EH (cell line): ENCODE measurements around the gene CYP4F2.
"Not testable (repeated sequence)": the region's sequence is repeated elsewhere in the genome, so short reads cannot be mapped to it uniquely, and the experiment has no call there.

Experiments
- DNase-seq: peaks from one replicate; pipeline ENCODE4 v3.0.0-alpha.2; 2015; ENCODE audit warnings: low read depth

CYP4F2 gene

GRCh38 chr19:15846923-15847322 lies 51.0 kb downstream of the CYP4F2 start:
- no peak for DNase-seq

- not testable (repeated sequence) for DNase-seq
Measured at GRCh38 chr19:15843894-15844222, 54.0 kb downstream of the CYP4F2 start.

- no peak for DNase-seq
Measured at GRCh38 chr19:15843203-15843893, 54.5 kb downstream of the CYP4F2 start.

- no peak for DNase-seq
Measured at GRCh38 chr19:15841875-15842569, 55.9 kb downstream of the CYP4F2 start.

- no peak for DNase-seq
Measured at GRCh38 chr19:15840833-15841232, 57.0 kb downstream of the CYP4F2 start.

- not testable (repeated sequence) for DNase-seq
Measured at GRCh38 chr19:15839888-15840287, 58.0 kb downstream of the CYP4F2 start.

GRCh38 chr19:15838351-15838750 lies 59.5 kb downstream of the CYP4F2 start:
- no peak for DNase-seq

- DNase-seq = no peak
Measured at GRCh38 chr19:15837221-15837731, 60.6 kb downstream of the CYP4F2 start.

- DNase-seq = peak; percentile 96
Measured at GRCh38 chr19:15836330-15837220, 61.3 kb downstream of the CYP4F2 start.

GRCh38 chr19:15835565-15836329 lies 62.1 kb downstream of the CYP4F2 start:
- not testable (repeated sequence) for DNase-seq

- not testable (repeated sequence) for DNase-seq
Measured at GRCh38 chr19:15834232-15834631, 63.6 kb downstream of the CYP4F2 start.

- DNase-seq = no peak
Measured at GRCh38 chr19:15831626-15832025, 66.2 kb downstream of the CYP4F2 start.

- no peak for DNase-seq
Measured at GRCh38 chr19:15829786-15830185, 68.1 kb downstream of the CYP4F2 start.

- DNase-seq = no peak
Measured at GRCh38 chr19:15829306-15829698, 68.6 kb downstream of the CYP4F2 start.

GRCh38 chr19:15828611-15829305 lies 69.1 kb downstream of the CYP4F2 start:
- not testable (repeated sequence) for DNase-seq

- no peak for DNase-seq
Measured at GRCh38 chr19:15828121-15828610, 69.7 kb downstream of the CYP4F2 start.
